Measurements from ENCODE around the gene ZNFX1. TPM values are rescaled to one million over a fixed set of nuclear protein-coding genes. Genes with fewer than 3 reads are reported as not detected.
A peak's percentile ranks its signal among the peaks of the same experiment; 100 is the strongest.
"Not testable (repeated sequence)": the region's sequence is repeated elsewhere in the genome, so short reads cannot be mapped to it uniquely, and the experiment has no call there.

ZNFX1 gene
- total and polyA plus RNA-seq, 5 donors: 7.9 to 25.9 (median 22.7) TPM

- H3K27me3 ChIP-seq (ENCODE audit: control insufficient read depth, insufficient read depth); ATAC-seq; H3K9me3 ChIP-seq (ENCODE audit: control insufficient read depth, low read length); H3K4me3 ChIP-seq (ENCODE audit: low read length); intact Hi-C loops (cut with DNase I); H3K27ac ChIP-seq (ENCODE audit: low read length); H3K4me1 ChIP-seq (ENCODE audit: control insufficient read depth, insufficient read depth, low read length); DNase-seq: not testable (repeated sequence)
- WGBS: 67% methylated on average over 2 of the region's 2 CpGs
These were observed 36.2 kb upstream of the ZNFX1 start for GRCh38 chr20:49314052-49314451.

GRCh38 chr20:49313283-49313682 lies 35.4 kb upstream of the ZNFX1 start:
- Histone ChIP-seq H3K4me3 (ENCODE audit: low read length) (no peak overlapping the region), H3K9me3 (ENCODE audit: control insufficient read depth, low read length) (peaks cover 3% of the 10 kb centered on the region)

GRCh38 chr20:49312661-49313060 lies 34.8 kb upstream of the ZNFX1 start:
- DNase-seq (no peak), ATAC-seq (no peak)
- intact Hi-C loops (cut with DNase I): no loop called here
- Histone ChIP-seq H3K27ac (ENCODE audit: low read length) (no peak overlapping the region), H3K27me3 (ENCODE audit: control insufficient read depth, insufficient read depth) (no peaks in the 10 kb centered on the region), H3K4me1 (ENCODE audit: control insufficient read depth, insufficient read depth, low read length) (no peaks in the 10 kb centered on the region), H3K4me3 (ENCODE audit: low read length) (no peak overlapping the region), H3K9me3 (ENCODE audit: control insufficient read depth, low read length) (peaks cover 3% of the 10 kb centered on the region)
- 83% methylated on average over 4 of the region's 4 CpGs for WGBS

More at GRCh38 chr20:49313283-49313682, 35.4 kb upstream of the ZNFX1 start:
- Histone ChIP-seq H3K4me1 (ENCODE audit: control insufficient read depth, insufficient read depth, low read length) (no peaks in the 10 kb centered on the region), H3K27ac (ENCODE audit: low read length) (no peak overlapping the region), H3K27me3 (ENCODE audit: control insufficient read depth, insufficient read depth) (no peaks in the 10 kb centered on the region)
- ATAC-seq (no peak), DNase-seq (no peak)
- intact Hi-C loops (cut with DNase I): no loop called here
- WGBS: 62% methylated on average over 2 of the region's 2 CpGs

DNA sequence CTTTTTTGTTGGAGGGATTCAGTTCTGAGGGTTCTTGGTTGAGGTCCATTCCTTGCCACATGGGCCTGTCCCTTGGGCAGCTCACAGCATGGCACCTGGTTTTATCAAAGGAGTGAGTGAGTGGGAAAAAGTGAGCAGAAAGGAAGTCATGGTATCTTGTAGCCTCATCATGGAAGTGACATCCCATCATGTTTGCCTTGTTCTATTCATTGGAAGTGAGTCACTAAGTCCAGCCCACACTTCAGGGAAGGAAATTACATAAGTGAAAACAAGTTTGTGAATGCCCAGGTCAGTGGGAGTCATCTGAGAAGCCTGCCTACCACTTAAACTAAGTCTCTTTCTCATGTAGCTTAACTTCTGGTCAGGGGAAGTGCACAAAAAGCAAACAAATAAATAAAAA lies 32.8 kb upstream of the ZNFX1 start:
- H3K27me3 ChIP-seq (ENCODE audit: control insufficient read depth, insufficient read depth): no peaks in the 10 kb centered on the region
- H3K4me1 ChIP-seq (ENCODE audit: control insufficient read depth, insufficient read depth, low read length): no peaks in the 10 kb centered on the region
- no peak for ATAC-seq
- intact Hi-C loops (cut with DNase I): no loop called here
- no peak for DNase-seq
- no peak overlapping the region for H3K4me3 ChIP-seq (ENCODE audit: low read length)
- peaks cover 3% of the 10 kb centered on the region for H3K9me3 ChIP-seq (ENCODE audit: control insufficient read depth, low read length)
- no peak overlapping the region for H3K27ac ChIP-seq (ENCODE audit: low read length)

DNA sequence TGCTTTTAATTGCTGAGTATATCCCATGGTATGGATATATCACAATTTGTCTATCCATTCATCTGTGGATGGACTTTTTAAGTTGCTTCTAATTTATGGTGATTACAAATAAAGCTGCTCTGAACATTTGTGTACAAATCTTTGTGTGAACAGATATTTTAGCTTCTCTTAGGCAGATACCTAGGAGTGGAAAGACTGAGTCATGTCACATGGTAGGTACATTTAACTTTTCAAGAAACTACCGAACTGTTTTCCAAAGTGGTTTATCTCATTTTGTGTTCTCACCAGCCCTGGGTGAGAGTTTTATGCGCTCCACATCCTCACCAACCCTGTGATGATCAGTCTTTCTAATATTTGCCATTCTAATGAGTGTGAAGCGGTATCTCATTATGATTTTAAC lies 31.0 kb upstream of the ZNFX1 start:
- intact Hi-C loops (cut with DNase I): no loop called here
- H3K27ac ChIP-seq (ENCODE audit: low read length): no peak overlapping the region
- no peak for DNase-seq
- 76% methylated on average over 3 of the region's 3 CpGs for WGBS
- no peak overlapping the region for H3K4me3 ChIP-seq (ENCODE audit: low read length)
- peaks cover 3% of the 10 kb centered on the region for H3K9me3 ChIP-seq (ENCODE audit: control insufficient read depth, low read length)
- no peak for ATAC-seq
- no peaks in the 10 kb centered on the region for H3K4me1 ChIP-seq (ENCODE audit: control insufficient read depth, insufficient read depth, low read length)
- H3K27me3 ChIP-seq (ENCODE audit: control insufficient read depth, insufficient read depth): no peaks in the 10 kb centered on the region

DNA sequence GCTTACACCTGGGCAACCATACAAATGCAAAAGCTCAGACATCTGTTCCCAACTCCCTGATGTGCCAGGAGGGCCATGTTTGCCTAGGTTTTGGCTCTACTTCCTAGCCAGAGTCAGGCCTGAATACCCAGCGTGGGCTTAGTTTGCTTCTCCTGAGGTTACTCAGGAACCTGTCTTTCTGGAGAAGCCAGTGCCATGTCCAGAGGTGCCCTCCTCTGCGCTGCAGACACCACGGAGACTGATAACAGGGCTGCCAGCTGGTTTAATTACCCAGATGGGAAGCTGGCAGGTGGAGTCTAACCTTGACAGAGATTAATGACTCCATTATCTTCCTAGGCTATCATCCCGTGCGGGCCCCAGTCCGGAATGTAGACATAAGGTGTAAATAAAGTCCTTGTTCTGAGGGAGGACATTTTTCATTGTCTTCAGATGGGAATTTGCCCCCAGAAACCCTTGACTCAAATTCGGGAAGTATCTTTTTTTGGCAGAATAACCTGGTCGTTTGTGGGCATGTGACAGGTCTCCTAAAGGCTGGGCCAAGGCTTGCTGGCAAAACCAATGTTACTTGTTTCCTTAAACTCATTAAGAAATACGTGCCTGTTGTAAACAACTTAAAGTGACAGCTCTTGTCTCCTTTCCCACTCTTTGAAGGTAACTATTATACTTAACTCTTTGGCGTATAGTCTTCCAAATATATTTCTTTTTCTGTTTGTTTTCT lies 29.2 kb upstream of the ZNFX1 start:
- WGBS: 65% methylated on average over 10 of the region's 10 CpGs
- H3K27ac ChIP-seq (ENCODE audit: low read length): no peak overlapping the region

DNA sequence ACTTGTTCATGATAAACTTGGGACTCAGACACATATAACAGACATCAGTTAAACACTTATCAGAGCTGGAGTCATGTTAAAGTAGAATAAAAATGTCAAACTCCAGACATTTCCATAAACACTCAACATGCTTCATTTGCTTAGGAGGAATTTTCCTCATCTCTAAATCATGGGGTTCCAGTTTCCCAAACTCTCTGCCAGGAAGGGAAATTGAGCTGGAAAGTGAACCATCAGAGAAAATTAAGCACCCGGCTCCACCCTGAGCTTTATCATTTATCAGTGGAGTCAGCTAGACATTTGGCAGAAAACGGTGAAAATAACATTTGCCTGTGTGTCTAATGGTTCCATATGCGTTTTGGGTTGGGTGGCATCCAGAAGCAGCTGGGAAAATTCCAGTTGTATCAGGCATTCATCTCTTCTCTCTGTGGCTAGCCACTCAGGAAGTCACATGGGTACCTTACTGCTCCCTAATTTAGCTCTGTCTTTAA lies 25.3 kb upstream of the ZNFX1 start:
- Histone ChIP-seq H3K9me3 (ENCODE audit: control insufficient read depth, low read length) (no peaks in the 10 kb centered on the region), H3K27me3 (ENCODE audit: control insufficient read depth, insufficient read depth) (no peaks in the 10 kb centered on the region), H3K27ac (ENCODE audit: low read length) (no peak overlapping the region), H3K4me1 (ENCODE audit: control insufficient read depth, insufficient read depth, low read length) (no peaks in the 10 kb centered on the region), H3K4me3 (ENCODE audit: low read length) (no peak overlapping the region)
- WGBS: 23% methylated on average over 3 of the region's 3 CpGs
- peak in 1 of 3 donors; percentile 59 for DNase-seq
- peak; percentile 55 to 63 for ATAC-seq
- intact Hi-C loops (cut with DNase I): no loop called here

More for the DNA sequence above, 29.2 kb upstream of the ZNFX1 start:
- intact Hi-C loops (cut with DNase I): no loop called here
- H3K4me1 ChIP-seq (ENCODE audit: control insufficient read depth, insufficient read depth, low read length): no peaks in the 10 kb centered on the region
- ATAC-seq: no peak
- no peaks in the 10 kb centered on the region for H3K27me3 ChIP-seq (ENCODE audit: control insufficient read depth, insufficient read depth)
- H3K4me3 ChIP-seq (ENCODE audit: low read length): no peak overlapping the region
- H3K9me3 ChIP-seq (ENCODE audit: control insufficient read depth, low read length): peaks cover 3% of the 10 kb centered on the region
- no peak for DNase-seq

GRCh38 chr20:49297605-49298530 lies 20.0 kb upstream of the ZNFX1 start:
- no peaks in the 10 kb centered on the region for H3K4me1 ChIP-seq (ENCODE audit: control insufficient read depth, insufficient read depth, low read length)
- H3K4me3 ChIP-seq (ENCODE audit: low read length): no peak overlapping the region
- 77% methylated on average over 6 of the region's 6 CpGs for WGBS
- H3K27me3 ChIP-seq (ENCODE audit: control insufficient read depth, insufficient read depth): no peaks in the 10 kb centered on the region
- peak in 1 of 2 donors; percentile 31 for ATAC-seq
- intact Hi-C loops (cut with DNase I): no loop called here
- no peak overlapping the region for H3K27ac ChIP-seq (ENCODE audit: low read length)
- DNase-seq: no peak
- no peaks in the 10 kb centered on the region for H3K9me3 ChIP-seq (ENCODE audit: control insufficient read depth, low read length)

DNA sequence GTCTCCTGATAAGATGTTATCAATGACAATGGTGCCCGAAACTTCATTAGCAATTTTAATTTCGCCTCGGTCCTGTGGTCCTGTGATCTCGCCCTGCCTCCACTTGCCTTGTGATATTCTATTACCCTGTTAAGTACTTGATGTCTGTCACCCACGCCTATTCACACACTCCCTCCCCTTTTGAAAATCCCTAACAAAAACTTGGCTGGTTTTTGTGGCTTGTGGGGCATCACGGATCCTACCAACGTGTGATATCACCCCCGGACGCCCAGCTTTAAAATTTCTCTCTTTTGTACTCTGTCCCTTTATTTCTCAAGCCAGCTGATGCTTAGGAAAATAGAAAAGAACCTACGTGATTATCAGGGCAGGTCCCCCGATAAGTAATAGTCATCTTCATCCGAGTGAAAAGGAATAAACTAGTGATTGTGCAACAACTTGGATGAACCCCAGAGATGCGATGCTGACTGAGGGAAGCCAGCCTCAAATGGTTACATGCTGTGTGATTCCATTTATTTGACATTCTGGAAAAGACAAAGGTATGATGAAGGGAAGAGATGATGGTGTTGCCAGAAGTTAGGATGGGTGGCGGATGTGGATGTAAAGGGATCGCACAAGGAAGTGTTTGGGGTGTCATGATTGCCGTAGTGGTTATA lies 16.3 kb upstream of the ZNFX1 start:
- H3K4me1 ChIP-seq (ENCODE audit: control insufficient read depth, insufficient read depth, low read length); H3K27me3 ChIP-seq (ENCODE audit: control insufficient read depth, insufficient read depth); H3K9me3 ChIP-seq (ENCODE audit: control insufficient read depth, low read length); H3K27ac ChIP-seq (ENCODE audit: low read length); H3K4me3 ChIP-seq (ENCODE audit: low read length); intact Hi-C loops (cut with DNase I); DNase-seq; ATAC-seq: not testable (repeated sequence)
- WGBS: 73% methylated on average over 14 of the region's 16 CpGs

DNA sequence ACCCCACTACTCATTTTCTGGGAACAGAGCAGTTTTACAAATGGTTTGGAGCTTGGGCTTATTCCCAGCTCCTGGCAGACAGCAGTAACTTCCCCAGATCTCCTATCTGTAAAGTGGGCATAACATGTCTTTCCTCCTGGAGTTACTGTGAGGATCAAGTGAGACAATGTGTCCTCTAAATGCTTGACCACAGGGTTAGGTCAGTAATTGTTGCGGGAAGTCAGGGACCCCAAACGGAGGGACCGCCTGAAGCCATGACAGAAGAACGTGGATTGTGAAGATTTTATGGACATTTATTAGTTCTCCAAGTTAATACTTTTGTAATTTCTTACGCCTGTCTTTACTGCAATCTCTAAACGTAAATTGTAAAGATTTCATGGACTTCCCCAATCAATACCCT lies 15.3 kb upstream of the ZNFX1 start:
- Histone ChIP-seq H3K4me3 (ENCODE audit: low read length) (no peak overlapping the region), H3K27me3 (ENCODE audit: control insufficient read depth, insufficient read depth) (no peaks in the 10 kb centered on the region), H3K4me1 (ENCODE audit: control insufficient read depth, insufficient read depth, low read length) (no peaks in the 10 kb centered on the region), H3K27ac (ENCODE audit: low read length) (no peak overlapping the region), H3K9me3 (ENCODE audit: control insufficient read depth, low read length) (no peaks in the 10 kb centered on the region)
- DNase-seq (no peak), ATAC-seq (no peak)
- intact Hi-C loops (cut with DNase I): no loop called here
- 92% methylated on average over 6 of the region's 6 CpGs for WGBS

GRCh38 chr20:49292010-49292409 lies 14.2 kb upstream of the ZNFX1 start:
- peak in 1 of 2 donors; percentile 12 for ATAC-seq
- intact Hi-C loops (cut with DNase I): no loop called here
- peaks cover 2% of the 10 kb centered on the region for H3K9me3 ChIP-seq (ENCODE audit: control insufficient read depth, low read length)
- no peaks in the 10 kb centered on the region for H3K27me3 ChIP-seq (ENCODE audit: control insufficient read depth, insufficient read depth)
- no peak overlapping the region for H3K27ac ChIP-seq (ENCODE audit: low read length)
- 75% methylated on average over 3 of the region's 3 CpGs for WGBS
- H3K4me1 ChIP-seq (ENCODE audit: control insufficient read depth, insufficient read depth, low read length): no peaks in the 10 kb centered on the region
- no peak for DNase-seq
- no peak overlapping the region for H3K4me3 ChIP-seq (ENCODE audit: low read length)

Measured in right cardiac atrium (tissue), 5 donors.